Activated naive CD4-positive, alpha-beta T cell treated with anti-CD3 and anti-CD28 coated beads for 36 hours (primary cell): ENCODE measurements around the gene SCAMP4. TPM values are rescaled to one million over a fixed set of nuclear protein-coding genes. Genes with fewer than 3 reads are reported as not detected.

Experiments used
- CTCF ChIA-PET: fragments of 350-600 bp; sonication (Branson Sonifier 250); formaldehyde crosslinking; loops from one replicate; lab custom pipeline; 2021; ENCODE audit warnings: antibody characterized with exemption; lab: Charles Lee
- DNase-seq: peaks from one replicate; pipeline ENCODE4 v3.0.0-alpha.2; 2020
- H3K27ac Mint-ChIP-seq: one replicate; pipeline ENCODE4 v1.8.0; 2021; ENCODE audit warnings: mild to moderate bottlenecking, mixed read lengths
- H3K27me3 Mint-ChIP-seq: one replicate; pipeline ENCODE4 v1.8.0; 2021; ENCODE audit warnings: low read depth, mixed read lengths
- H3K36me3 Mint-ChIP-seq: one replicate; pipeline ENCODE4 v1.8.0; 2021; ENCODE audit warnings: low read depth, mixed read lengths
- H3K4me1 Mint-ChIP-seq: one replicate; pipeline ENCODE4 v1.8.0; 2021; ENCODE audit warnings: low read depth, mixed read lengths
- H3K4me3 Mint-ChIP-seq: one replicate; pipeline ENCODE4 v1.8.0; 2021; ENCODE audit warnings: mild to moderate bottlenecking, moderate library complexity, mixed read lengths
- H3K9me3 Mint-ChIP-seq: one replicate; pipeline ENCODE4 v1.8.0; 2021; ENCODE audit warnings: mixed read lengths
- intact Hi-C: fragments of 100-400 bp; cut with micrococcal nuclease; formaldehyde crosslinking; loops from one replicate; pipeline ENCODE4 v1.15.1; 2023
- total RNA-seq, 2 experiments: library from RNA; stranded (reverse); gene quantifications; one replicate each; pipeline ENCODE4 v1.2.3, GENCODE V29; 2021

Gene SCAMP4
- total RNA-seq, 2 experiments from 2014 or later, result 12.1 to 14.5 TPM

GRCh38 chr19:1909761-1910080 lies 4.5 kb downstream of the SCAMP4 start:
- intact Hi-C loops, result loop anchor here (5.0 kb wide), 1 partner anchor 108 kb away; the partner anchor contains the start of gene BTBD2
- CTCF ChIA-PET, result no interaction called here
- no peak overlapping the region for H3K27ac Mint-ChIP-seq

GRCh38 chr19:1910177-1910576 lies 5.0 kb downstream of the SCAMP4 start:
- H3K9me3 Mint-ChIP-seq, result no peaks in the 10 kb centered on the region
- no peak for DNase-seq
- H3K36me3 Mint-ChIP-seq, result peaks cover 1% of the 10 kb centered on the region
- H3K4me1 Mint-ChIP-seq, result peaks cover 23% of the 10 kb centered on the region
- H3K4me3 Mint-ChIP-seq, result no peak overlapping the region
- intact Hi-C loops, result no loop called here
- H3K27ac Mint-ChIP-seq, result no peak overlapping the region
- no peaks in the 10 kb centered on the region for H3K27me3 Mint-ChIP-seq
- CTCF ChIA-PET, result no interaction called here

More at GRCh38 chr19:1909761-1910080, 4.5 kb downstream of the SCAMP4 start:
- H3K4me1 Mint-ChIP-seq, result peaks cover 26% of the 10 kb centered on the region
- no peak overlapping the region for H3K4me3 Mint-ChIP-seq
- no peaks in the 10 kb centered on the region for H3K9me3 Mint-ChIP-seq
- DNase-seq, result no peak
- no peaks in the 10 kb centered on the region for H3K27me3 Mint-ChIP-seq
- peaks cover 1% of the 10 kb centered on the region for H3K36me3 Mint-ChIP-seq

GRCh38 chr19:1911098-1911497 lies 5.9 kb downstream of the SCAMP4 start:
- intact Hi-C loops, result no loop called here
- DNase-seq, result no peak
- no peak overlapping the region for H3K4me3 Mint-ChIP-seq
- no peaks in the 10 kb centered on the region for H3K27me3 Mint-ChIP-seq
- H3K9me3 Mint-ChIP-seq, result no peaks in the 10 kb centered on the region
- H3K27ac Mint-ChIP-seq, result no peak overlapping the region
- H3K36me3 Mint-ChIP-seq, result no peaks in the 10 kb centered on the region
- CTCF ChIA-PET, result no interaction called here
- peaks cover 17% of the 10 kb centered on the region for H3K4me1 Mint-ChIP-seq

GRCh38 chr19:1911995-1912394 lies 6.8 kb downstream of the SCAMP4 start:
- CTCF ChIA-PET, result no interaction called here
- no peak for DNase-seq
- H3K36me3 Mint-ChIP-seq, result no peaks in the 10 kb centered on the region
- peaks cover 17% of the 10 kb centered on the region for H3K4me1 Mint-ChIP-seq
- intact Hi-C loops, result no loop called here
- no peak overlapping the region for H3K4me3 Mint-ChIP-seq
- H3K27ac Mint-ChIP-seq, result no peak overlapping the region
- no peaks in the 10 kb centered on the region for H3K27me3 Mint-ChIP-seq
- H3K9me3 Mint-ChIP-seq, result no peaks in the 10 kb centered on the region

GRCh38 chr19:1912760-1913505 lies 7.7 kb downstream of the SCAMP4 start:
- no peak for DNase-seq
- Mint-ChIP-seq H3K4me3 (no peak overlapping the region), H3K27me3 (no peaks in the 10 kb centered on the region), H3K36me3 (no peaks in the 10 kb centered on the region), H3K4me1 (peaks cover 17% of the 10 kb centered on the region), H3K27ac (no peak overlapping the region), H3K9me3 (no peaks in the 10 kb centered on the region)
- CTCF ChIA-PET, result no interaction called here
- intact Hi-C loops, result no loop called here

GRCh38 chr19:1913781-1914577 lies 8.8 kb downstream of the SCAMP4 start:
- Mint-ChIP-seq H3K27me3 (no peaks in the 10 kb centered on the region), H3K4me3 (no peak overlapping the region), H3K27ac (no peak overlapping the region), H3K9me3 (no peaks in the 10 kb centered on the region), H3K36me3 (peaks cover 3% of the 10 kb centered on the region), H3K4me1 (peaks cover 13% of the 10 kb centered on the region)
- no peak for DNase-seq
- CTCF ChIA-PET, result interaction anchor here (0.6 kb wide), 1 partner anchor 119 kb away, joined by 3 read pairs; no protein-coding TSS in a partner anchor
- intact Hi-C loops, result no loop called here

- H3K4me3 Mint-ChIP-seq, result no peak overlapping the region
- peaks cover 4% of the 10 kb centered on the region for H3K4me1 Mint-ChIP-seq
- no peaks in the 10 kb centered on the region for H3K9me3 Mint-ChIP-seq
- H3K27ac Mint-ChIP-seq, result no peak overlapping the region
- peaks cover 3% of the 10 kb centered on the region for H3K36me3 Mint-ChIP-seq
- no peak for DNase-seq
- CTCF ChIA-PET, result no interaction called here
- intact Hi-C loops, result no loop called here
- H3K27me3 Mint-ChIP-seq, result no peaks in the 10 kb centered on the region
Observed at GRCh38 chr19:1914826-1915341, 9.7 kb downstream of the SCAMP4 start.

- Mint-ChIP-seq H3K4me1 (no peaks in the 10 kb centered on the region), H3K27ac (no peak overlapping the region), H3K27me3 (no peaks in the 10 kb centered on the region), H3K4me3 (no peak overlapping the region), H3K36me3 (peaks cover 3% of the 10 kb centered on the region), H3K9me3 (no peaks in the 10 kb centered on the region)
- CTCF ChIA-PET, result no interaction called here
- no peak for DNase-seq
- intact Hi-C loops, result no loop called here
Observed at GRCh38 chr19:1917146-1917545, 11.9 kb downstream of the SCAMP4 start.

- no peak overlapping the region for H3K27ac Mint-ChIP-seq
- CTCF ChIA-PET, result no interaction called here
- peaks cover under 1% of the 10 kb centered on the region for H3K4me1 Mint-ChIP-seq
- H3K9me3 Mint-ChIP-seq, result no peaks in the 10 kb centered on the region
- no peaks in the 10 kb centered on the region for H3K27me3 Mint-ChIP-seq
- intact Hi-C loops, result no loop called here
- H3K4me3 Mint-ChIP-seq, result no peak overlapping the region
- DNase-seq, result no peak
- H3K36me3 Mint-ChIP-seq, result peaks cover 5% of the 10 kb centered on the region
Observed at GRCh38 chr19:1917926-1918325, 12.7 kb downstream of the SCAMP4 start.

GRCh38 chr19:1918975-1919374 lies 13.8 kb downstream of the SCAMP4 start:
- H3K27ac Mint-ChIP-seq, result no peak overlapping the region
- H3K4me1 Mint-ChIP-seq, result peaks cover 5% of the 10 kb centered on the region
- H3K9me3 Mint-ChIP-seq, result no peaks in the 10 kb centered on the region
- H3K27me3 Mint-ChIP-seq, result no peaks in the 10 kb centered on the region
- H3K36me3 Mint-ChIP-seq, result peaks cover 5% of the 10 kb centered on the region
- DNase-seq, result no peak
- intact Hi-C loops, result no loop called here
- CTCF ChIA-PET, result no interaction called here
- no peak overlapping the region for H3K4me3 Mint-ChIP-seq

- H3K36me3 Mint-ChIP-seq, result peaks cover 5% of the 10 kb centered on the region
- no peaks in the 10 kb centered on the region for H3K9me3 Mint-ChIP-seq
- intact Hi-C loops, result no loop called here
- no peak for DNase-seq
- no peak overlapping the region for H3K27ac Mint-ChIP-seq
- no peak overlapping the region for H3K4me3 Mint-ChIP-seq
- CTCF ChIA-PET, result interaction anchor here (1.5 kb wide), 1 partner anchor 9 kb away, joined by 6 read pairs; no protein-coding TSS in a partner anchor
- peaks cover 5% of the 10 kb centered on the region for H3K4me1 Mint-ChIP-seq
- no peaks in the 10 kb centered on the region for H3K27me3 Mint-ChIP-seq
Observed at GRCh38 chr19:1920644-1921043, 15.4 kb downstream of the SCAMP4 start.

GRCh38 chr19:1921326-1921725 lies 16.1 kb downstream of the SCAMP4 start:
- CTCF ChIA-PET, result no interaction called here
- intact Hi-C loops, result no loop called here
- no peak overlapping the region for H3K27ac Mint-ChIP-seq

More at GRCh38 chr19:1921326-1921725, 16.1 kb downstream of the SCAMP4 start:
- Mint-ChIP-seq H3K4me1 (peaks cover 5% of the 10 kb centered on the region), H3K27me3 (no peaks in the 10 kb centered on the region), H3K4me3 (no peak overlapping the region), H3K36me3 (peaks cover 5% of the 10 kb centered on the region), H3K9me3 (no peaks in the 10 kb centered on the region)
- DNase-seq, result no peak
